ENCODE data around the gene SMC1B. TPM values are rescaled to one million over a fixed set of nuclear protein-coding genes. Genes with fewer than 3 reads are reported as not detected.
"Not testable (repeated sequence)": the region's sequence is repeated elsewhere in the genome, so short reads cannot be mapped to it uniquely, and the experiment has no call there.

The SMC1B gene
- total RNA-seq, 1 experiment from 2014 or later = 0.10 TPM

GRCh38 chr22:45450101-45450785 is 36.8 kb upstream of the SMC1B start:
- no peak overlapping the region for H3K27ac ChIP-seq (ENCODE audit: low read length)
- BruUV-seq (replicated peaks) = no TSS peak
- intact Hi-C loops (cut with micrococcal nuclease; ENCODE audit: unreplicated experiment) = no loop called here
- no peaks in the 10 kb centered on the region for H3K9me3 ChIP-seq (ENCODE audit: control insufficient read depth, insufficient read depth, low read depth, low read length)
- POLR2A ChIA-PET = no interaction called here
- no peaks in the 10 kb centered on the region for H3K27me3 ChIP-seq (ENCODE audit: control insufficient read depth, insufficient read depth, low read length)
- no peak overlapping the region for H3K4me3 ChIP-seq (ENCODE audit: low read depth in 2 of 2, low read length in 2 of 2)
- TF ChIP-seq, protein P1, sequence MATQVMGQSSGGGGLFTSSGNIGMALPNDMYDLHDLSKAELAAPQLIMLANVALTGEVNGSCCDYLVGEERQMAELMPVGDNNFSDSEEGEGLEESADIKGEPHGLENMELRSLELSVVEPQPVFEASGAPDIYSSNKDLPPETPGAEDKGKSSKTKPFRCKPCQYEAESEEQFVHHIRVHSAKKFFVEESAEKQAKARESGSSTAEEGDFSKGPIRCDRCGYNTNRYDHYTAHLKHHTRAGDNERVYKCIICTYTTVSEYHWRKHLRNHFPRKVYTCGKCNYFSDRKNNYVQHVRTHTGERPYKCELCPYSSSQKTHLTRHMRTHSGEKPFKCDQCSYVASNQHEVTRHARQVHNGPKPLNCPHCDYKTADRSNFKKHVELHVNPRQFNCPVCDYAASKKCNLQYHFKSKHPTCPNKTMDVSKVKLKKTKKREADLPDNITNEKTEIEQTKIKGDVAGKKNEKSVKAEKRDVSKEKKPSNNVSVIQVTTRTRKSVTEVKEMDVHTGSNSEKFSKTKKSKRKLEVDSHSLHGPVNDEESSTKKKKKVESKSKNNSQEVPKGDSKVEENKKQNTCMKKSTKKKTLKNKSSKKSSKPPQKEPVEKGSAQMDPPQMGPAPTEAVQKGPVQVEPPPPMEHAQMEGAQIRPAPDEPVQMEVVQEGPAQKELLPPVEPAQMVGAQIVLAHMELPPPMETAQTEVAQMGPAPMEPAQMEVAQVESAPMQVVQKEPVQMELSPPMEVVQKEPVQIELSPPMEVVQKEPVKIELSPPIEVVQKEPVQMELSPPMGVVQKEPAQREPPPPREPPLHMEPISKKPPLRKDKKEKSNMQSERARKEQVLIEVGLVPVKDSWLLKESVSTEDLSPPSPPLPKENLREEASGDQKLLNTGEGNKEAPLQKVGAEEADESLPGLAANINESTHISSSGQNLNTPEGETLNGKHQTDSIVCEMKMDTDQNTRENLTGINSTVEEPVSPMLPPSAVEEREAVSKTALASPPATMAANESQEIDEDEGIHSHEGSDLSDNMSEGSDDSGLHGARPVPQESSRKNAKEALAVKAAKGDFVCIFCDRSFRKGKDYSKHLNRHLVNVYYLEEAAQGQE (IDR thresholded peaks at IDR 0.05; ENCODE audit: insufficient read depth in 1 of 2, low read depth in 2 of 2, low read length in 1 of 2) = no peak
- TF ChIP-seq TCF7L2 (IDR thresholded peaks at IDR 0.05; ENCODE audit: low read depth, low read length) (no peak), SIN3A (IDR thresholded peaks at IDR 0.05; ENCODE audit: borderline replicate concordance, insufficient read depth, low read depth, low read length) (no peak), POLR2AphosphoS5 (IDR thresholded peaks at IDR 0.05; ENCODE audit: low read depth, low read length) (no peak)
- TF ChIP-seq, protein P2, sequence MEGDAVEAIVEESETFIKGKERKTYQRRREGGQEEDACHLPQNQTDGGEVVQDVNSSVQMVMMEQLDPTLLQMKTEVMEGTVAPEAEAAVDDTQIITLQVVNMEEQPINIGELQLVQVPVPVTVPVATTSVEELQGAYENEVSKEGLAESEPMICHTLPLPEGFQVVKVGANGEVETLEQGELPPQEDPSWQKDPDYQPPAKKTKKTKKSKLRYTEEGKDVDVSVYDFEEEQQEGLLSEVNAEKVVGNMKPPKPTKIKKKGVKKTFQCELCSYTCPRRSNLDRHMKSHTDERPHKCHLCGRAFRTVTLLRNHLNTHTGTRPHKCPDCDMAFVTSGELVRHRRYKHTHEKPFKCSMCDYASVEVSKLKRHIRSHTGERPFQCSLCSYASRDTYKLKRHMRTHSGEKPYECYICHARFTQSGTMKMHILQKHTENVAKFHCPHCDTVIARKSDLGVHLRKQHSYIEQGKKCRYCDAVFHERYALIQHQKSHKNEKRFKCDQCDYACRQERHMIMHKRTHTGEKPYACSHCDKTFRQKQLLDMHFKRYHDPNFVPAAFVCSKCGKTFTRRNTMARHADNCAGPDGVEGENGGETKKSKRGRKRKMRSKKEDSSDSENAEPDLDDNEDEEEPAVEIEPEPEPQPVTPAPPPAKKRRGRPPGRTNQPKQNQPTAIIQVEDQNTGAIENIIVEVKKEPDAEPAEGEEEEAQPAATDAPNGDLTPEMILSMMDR (IDR thresholded peaks at IDR 0.05) = no peak
- no peaks in the 10 kb centered on the region for H3K4me1 ChIP-seq (ENCODE audit: control insufficient read depth, insufficient read depth, low read length)
- no peaks in the 10 kb centered on the region for H3K36me3 ChIP-seq (ENCODE audit: control insufficient read depth, insufficient read depth, low read length)
- ATAC-seq (no peak), DNase-seq (ENCODE audit: low read depth, low spot score) (no peak)
- in situ Hi-C loops (cut with HindIII; ENCODE audit: low pct_unique_long_range_greater_than_20kb, low sequenced_read_pairs) = no loop called here
- CTCF ChIA-PET = no interaction called here

DNA sequence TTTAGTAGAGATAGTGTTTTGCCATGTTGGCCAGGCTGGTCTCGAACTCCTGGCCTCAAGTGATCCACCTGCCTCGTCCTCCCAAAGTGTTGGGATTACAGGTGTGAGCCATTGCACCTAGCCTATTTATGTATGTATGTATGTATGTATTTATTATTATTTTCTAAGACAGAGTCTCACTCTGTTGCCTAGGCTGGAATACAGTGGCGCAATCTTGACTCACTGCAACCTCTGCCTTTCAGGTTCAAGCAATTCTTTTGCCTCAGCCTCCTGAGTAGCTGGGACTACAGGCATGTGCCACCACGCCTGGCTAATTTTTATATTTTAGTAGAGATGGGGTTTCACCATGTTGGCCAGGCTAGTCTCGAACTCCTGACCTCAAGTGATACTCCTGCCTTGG is 36.0 kb upstream of the SMC1B start:
- H3K4me3 ChIP-seq (ENCODE audit: low read depth in 2 of 2, low read length in 2 of 2); in situ Hi-C loops (cut with HindIII; ENCODE audit: low pct_unique_long_range_greater_than_20kb, low sequenced_read_pairs); POLR2A ChIA-PET; H3K27me3 ChIP-seq (ENCODE audit: control insufficient read depth, insufficient read depth, low read length); DNase-seq (ENCODE audit: low read depth, low spot score); BruUV-seq (replicated peaks); ATAC-seq; H3K4me1 ChIP-seq (ENCODE audit: control insufficient read depth, insufficient read depth, low read length); CTCF ChIA-PET; H3K36me3 ChIP-seq (ENCODE audit: control insufficient read depth, insufficient read depth, low read length); intact Hi-C loops (cut with micrococcal nuclease; ENCODE audit: unreplicated experiment); H3K27ac ChIP-seq (ENCODE audit: low read length); H3K9me3 ChIP-seq (ENCODE audit: control insufficient read depth, insufficient read depth, low read depth, low read length): not testable (repeated sequence)

GRCh38 chr22:45448431-45448830 is 35.0 kb upstream of the SMC1B start:
- H3K27ac ChIP-seq (ENCODE audit: low read length) = no peak overlapping the region
- in situ Hi-C loops (cut with HindIII; ENCODE audit: low pct_unique_long_range_greater_than_20kb, low sequenced_read_pairs) (no loop called here), intact Hi-C loops (cut with micrococcal nuclease; ENCODE audit: unreplicated experiment) (no loop called here)
- BruUV-seq (replicated peaks) = no TSS peak
- no peaks in the 10 kb centered on the region for H3K9me3 ChIP-seq (ENCODE audit: control insufficient read depth, insufficient read depth, low read depth, low read length)
- H3K4me3 ChIP-seq (ENCODE audit: low read depth in 2 of 2, low read length in 2 of 2) = no peak overlapping the region
- no peak for ATAC-seq
- ChIA-PET CTCF (no interaction called here), POLR2A (no interaction called here)
- no peak for TF ChIP-seq TCF7L2 (IDR thresholded peaks at IDR 0.05; ENCODE audit: low read depth, low read length)
- TF ChIP-seq SIN3A (IDR thresholded peaks at IDR 0.05; ENCODE audit: borderline replicate concordance, insufficient read depth, low read depth, low read length) = no peak
- H3K36me3 ChIP-seq (ENCODE audit: control insufficient read depth, insufficient read depth, low read length) = no peaks in the 10 kb centered on the region
- DNase-seq (ENCODE audit: low read depth, low spot score) = no peak
- no peaks in the 10 kb centered on the region for H3K4me1 ChIP-seq (ENCODE audit: control insufficient read depth, insufficient read depth, low read length)
- H3K27me3 ChIP-seq (ENCODE audit: control insufficient read depth, insufficient read depth, low read length) = no peaks in the 10 kb centered on the region

DNA sequence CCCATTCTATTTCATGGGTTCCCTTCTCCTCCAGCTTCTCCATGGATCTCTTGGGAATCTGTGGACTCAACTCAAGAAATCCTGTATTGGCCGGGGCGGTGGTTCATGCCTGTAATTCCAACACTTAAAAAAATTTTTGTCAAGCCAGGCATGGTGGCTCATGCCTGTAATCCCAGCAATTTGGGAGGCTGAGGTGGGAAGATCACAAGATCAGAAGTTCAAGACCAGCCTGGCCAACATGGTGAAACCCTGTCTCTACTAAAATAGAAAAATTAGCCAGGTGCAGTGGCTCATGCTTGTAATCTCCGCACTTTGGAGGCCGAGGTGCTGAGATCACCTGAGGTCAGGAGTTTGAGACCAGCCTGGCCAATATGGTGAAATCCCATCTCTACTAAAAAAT is 34.2 kb upstream of the SMC1B start:
- H3K4me3 ChIP-seq (ENCODE audit: low read depth in 2 of 2, low read length in 2 of 2); DNase-seq (ENCODE audit: low read depth, low spot score); H3K27me3 ChIP-seq (ENCODE audit: control insufficient read depth, insufficient read depth, low read length); CTCF ChIA-PET; POLR2A ChIA-PET; in situ Hi-C loops (cut with HindIII; ENCODE audit: low pct_unique_long_range_greater_than_20kb, low sequenced_read_pairs); intact Hi-C loops (cut with micrococcal nuclease; ENCODE audit: unreplicated experiment); BruUV-seq (replicated peaks); H3K9me3 ChIP-seq (ENCODE audit: control insufficient read depth, insufficient read depth, low read depth, low read length); H3K27ac ChIP-seq (ENCODE audit: low read length); H3K4me1 ChIP-seq (ENCODE audit: control insufficient read depth, insufficient read depth, low read length); H3K36me3 ChIP-seq (ENCODE audit: control insufficient read depth, insufficient read depth, low read length); ATAC-seq: not testable (repeated sequence)
